Limb (tissue), 2 donors: ENCODE data around the gene DHRSX.
"Not testable (repeated sequence)": the region's sequence is repeated elsewhere in the genome, so short reads cannot be mapped to it uniquely, and the experiment has no call there.

Experiments used
- DNase-seq, 2 donors: peaks; one replicate each; pipeline ENCODE4 v3.0.0-alpha.2; 2016; ENCODE audit errors: extremely low spot score in 2 of 2

DHRSX gene

DNA sequence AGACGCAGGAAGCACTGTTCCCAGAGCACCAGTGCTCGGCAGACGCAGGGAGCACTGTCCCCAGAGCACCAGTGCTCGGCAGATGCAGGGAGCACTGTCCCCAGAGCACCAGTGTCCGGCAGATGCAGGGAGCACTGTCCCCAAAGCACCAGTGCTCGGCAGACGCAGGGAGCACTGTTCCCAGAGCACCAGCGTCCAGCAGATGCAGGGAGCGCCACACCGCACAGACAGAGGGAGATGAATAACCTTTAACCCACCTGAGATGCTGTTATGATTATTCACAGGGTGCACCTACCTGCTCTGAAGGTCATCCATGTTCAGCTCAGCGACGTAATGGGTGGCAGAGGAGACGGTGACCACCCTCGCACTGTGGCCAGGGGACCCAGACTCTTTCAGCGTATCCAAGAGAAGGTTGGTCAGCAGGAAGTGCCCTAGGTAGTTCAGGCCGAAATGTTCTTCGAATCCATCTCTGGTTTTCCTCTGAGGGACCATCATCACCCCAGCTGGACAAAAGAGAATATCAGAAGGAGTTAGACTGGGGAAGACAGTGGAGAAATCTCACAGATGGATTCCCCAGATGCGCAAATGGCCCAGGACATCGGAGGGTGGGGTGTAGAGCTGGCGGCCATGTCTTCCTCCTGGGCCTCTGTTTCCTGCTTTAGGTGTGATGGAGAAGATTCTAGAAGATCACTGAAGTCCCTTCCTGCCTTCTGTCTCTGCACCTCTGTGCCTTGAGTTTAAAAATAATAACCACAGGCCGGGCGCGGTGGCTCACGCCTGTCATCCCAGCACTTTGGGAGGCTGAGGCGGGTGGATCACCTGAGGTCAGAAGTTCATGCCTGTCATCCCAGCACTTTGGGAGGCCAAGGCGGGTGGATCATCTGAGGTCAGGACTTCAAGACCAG lies 234.1 kb downstream of the DHRSX start:
- DNase-seq, result no peak

DNA sequence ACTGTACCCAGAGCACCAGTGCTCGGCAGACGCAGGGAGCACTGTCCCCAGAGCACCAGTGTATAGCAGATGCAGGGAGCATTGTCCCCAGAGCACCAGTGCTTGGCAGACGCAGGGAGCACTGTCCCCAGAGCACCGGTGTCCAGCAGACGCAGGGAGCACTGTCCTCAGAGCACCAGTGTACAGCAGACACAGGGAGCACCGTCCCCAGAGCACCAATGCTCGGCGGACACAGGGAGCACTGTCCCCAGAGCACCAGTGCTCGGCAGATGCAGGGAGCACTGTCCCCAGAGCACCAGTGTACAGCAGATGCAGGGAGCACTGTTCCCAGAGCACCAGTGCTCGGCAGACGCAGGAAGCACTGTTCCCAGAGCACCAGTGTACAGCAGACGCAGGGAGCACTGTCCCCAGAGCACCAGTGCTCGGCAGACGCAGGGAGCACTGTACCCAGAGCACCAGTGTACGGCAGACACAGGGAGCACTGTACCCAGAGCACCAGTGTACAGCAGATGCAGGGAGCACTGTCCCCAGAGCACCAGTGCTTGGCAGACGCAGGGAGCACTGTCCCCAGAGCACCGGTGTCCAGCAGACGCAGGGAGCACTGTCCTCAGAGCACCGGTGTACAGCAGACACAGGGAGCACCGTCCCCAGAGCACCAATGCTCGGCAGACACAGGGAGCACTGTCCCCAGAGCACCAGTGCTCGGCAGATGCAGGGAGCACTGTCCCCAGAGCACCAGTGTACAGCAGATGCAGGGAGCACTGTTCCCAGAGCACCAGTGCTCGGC lies 234.9 kb downstream of the DHRSX start:
- DNase-seq, result not testable (repeated sequence)

DNA sequence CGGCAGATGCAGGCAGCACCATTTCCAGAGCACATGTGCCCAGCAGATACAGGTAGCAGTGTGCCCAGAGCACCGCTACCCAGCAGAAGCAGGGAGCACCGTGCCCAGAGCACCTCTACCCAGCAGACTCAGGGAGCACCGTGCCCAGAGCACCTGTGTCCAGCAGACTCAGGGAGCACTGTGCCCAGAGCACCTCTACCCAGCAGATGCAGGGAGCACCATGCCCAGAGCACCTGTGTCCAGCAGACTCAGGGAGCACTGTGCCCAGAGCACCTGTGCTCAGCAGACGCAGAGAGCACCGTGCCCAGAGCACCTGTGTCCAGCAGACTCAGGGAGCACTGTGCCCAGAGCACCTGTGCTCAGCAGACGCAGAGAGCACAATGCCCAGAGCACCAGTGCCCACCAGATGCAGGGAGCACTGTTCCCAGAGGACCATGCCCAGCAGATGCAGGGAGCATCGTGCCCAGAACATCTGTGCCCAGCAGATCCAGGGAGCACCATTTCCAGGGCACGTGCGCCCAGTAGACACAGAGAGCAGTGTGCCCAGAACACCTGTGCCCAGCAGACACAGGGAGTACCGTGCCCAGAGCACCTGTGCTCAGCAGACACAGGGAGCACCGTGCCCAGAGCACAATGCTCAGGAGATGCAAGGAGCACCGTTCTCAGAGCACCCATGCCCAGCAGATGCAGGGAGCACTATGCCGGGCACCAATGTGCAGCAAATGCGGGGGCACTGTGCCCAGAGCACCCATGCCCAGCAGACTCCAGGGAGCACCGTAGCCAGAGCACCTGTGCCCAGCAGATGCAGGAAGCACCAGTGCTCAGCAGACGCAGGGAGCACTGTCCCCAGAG lies 236.4 kb downstream of the DHRSX start:
- DNase-seq, result no peak

DNA sequence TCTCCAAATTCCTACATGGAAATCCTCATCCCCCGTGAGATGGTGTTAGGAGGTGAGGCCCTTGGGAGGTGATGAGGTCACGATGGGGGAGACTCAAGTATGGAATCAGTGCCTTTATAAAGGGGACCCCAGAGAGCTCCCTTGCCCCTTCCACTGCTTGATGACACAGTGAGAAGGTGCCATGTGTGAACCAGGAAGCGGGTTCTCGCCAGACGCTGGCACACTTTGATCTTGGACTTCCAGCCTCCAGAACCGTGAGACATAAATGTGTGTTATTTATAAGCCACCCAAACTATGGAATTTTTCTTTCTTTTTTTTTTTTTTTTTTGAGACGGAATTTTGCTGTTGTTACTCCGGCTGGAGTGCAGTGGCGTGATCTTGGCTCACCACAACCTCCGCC lies 237.6 kb downstream of the DHRSX start:
- no peak for DNase-seq

DNA sequence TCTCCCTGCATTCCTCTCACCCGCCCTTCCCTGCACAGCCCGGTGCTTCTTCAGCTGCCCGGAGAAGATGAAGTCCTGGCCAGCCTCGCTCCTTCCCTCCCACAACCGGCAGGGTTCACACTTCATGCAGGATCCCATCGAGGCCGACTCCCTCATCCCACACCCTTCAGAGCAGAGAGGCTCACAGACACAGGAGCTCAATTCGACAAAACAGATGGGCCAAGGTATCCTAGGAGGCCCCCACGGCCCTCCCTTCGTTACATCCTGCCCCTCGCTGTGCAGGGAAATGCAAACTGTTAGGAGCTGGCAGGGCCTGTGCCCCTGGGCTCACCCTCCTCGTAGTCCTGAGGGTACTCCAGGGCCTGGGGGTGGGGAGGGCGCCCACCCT lies 238.1 kb downstream of the DHRSX start:
- DNase-seq, result peak in 1 of 2 donors; percentile 42

DNA sequence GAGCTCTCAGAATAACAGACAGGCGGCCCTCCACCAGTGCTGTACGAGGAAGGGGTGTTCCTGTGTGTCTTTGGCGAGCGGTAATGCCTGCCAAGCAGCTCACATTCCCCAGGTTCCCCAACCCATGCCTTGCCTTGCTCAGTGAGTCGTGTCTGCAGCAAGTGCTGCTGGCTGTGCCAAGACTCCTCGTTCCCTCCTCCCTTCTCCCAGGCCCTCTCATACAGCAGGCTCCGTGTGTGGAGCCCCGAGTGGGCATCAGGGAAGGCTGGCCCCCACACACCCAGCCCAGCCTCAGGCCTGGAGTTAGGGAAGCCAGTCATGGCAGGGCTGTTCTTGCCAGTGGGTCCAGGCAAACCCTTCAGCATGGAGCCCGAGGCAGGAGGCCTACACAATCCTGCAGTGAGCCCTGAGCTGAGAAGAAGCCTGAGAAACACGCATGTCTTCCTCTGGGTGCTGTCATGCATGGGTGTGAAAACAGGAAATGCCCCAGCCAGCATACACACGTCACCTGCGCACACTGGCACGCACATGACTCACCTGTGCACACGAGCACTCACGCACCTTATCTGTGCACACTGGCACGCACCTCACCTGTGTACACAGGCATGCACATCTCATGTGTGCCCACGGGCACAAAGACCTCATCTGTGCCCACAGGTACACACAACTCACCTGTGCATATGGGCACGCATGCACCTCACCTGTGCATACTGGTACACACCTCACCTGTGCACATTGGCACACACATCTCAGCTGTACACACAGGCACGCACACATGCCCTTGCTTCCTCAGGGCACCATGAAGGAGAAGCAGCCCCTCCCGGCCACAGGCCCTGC lies 238.7 kb downstream of the DHRSX start:
- DNase-seq, result peak in 1 of 2 donors; percentile 50

DNA sequence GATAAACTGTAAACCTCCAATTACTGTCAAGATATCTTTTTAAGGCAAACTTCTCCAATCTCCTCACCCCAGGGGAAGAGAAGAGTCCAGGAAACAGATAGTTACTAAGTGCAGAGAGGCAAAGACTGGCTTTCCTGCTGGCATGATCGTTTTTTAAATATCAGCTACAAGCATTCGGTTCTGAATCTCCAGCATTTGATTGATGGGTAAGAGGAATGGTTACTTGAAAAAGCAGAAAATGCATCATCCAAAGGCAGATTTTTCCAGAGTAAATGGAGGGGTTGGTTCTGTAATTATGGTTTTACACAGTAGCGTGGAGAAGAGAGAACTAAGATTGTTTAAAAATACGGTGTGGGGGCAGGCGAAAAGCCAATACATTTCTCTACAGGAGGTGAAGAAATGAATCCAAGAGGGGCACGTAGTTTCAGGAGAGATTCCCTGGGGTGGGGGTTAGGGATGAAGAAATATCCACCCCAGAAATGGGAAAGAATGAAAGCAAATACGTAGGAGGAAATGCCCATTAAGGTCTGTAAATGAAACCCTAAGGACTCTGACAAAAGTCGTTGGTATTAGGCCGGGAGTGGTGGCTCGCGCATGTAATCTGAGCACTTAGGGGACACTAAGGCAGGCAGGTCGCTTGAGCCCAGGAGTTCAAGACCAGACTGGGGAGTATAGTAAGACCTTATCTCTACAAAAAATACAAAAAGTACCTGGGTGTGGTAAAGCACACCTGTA lies 248.3 kb downstream of the DHRSX start:
- no peak for DNase-seq

DNA sequence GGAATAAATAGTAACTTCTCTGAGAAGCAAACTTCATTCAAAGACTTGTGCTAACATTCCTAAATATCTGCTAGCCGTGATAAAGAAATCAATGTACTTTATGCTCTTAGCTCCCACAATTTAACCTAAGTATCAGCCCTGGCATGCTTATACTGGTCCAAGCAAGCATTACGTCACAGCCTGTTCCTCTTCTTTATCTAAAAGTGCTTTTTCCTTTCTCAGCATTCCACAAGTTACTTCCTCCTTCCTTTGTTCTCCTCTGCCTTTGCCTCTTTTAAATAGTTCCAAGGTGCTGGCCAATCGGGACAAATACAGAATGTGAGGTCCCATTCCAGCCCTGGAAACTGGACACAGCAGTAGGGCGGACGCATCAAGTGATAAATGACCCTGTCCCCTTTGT lies 249.6 kb downstream of the DHRSX start:
- no peak for DNase-seq

DNA sequence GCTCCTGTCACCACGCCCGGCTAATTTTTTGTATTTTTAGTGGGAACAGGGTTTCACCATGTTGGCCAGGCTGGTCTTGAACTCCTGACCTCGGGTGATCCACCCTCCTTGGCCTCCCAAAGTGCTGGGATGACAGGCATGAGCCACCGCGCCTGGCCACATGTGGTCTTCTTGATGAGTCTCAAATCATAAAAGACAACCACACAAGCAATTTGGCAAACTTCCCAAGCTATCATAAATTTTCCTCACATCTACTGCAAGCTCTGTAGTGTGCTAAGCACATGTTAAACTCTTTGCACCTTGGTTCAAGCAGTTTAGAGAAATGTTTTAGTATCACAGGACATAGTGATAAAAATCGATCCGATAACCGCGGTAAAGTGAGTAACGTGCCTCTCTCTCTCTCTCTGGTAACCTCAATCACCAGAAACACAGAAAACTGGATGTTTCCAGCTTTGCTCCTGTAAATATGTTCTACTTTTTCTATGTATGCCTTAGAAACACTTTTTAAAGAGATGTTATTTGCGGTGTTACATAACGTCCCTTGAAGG lies 256.8 kb downstream of the DHRSX start:
- DNase-seq, result no peak

DNA sequence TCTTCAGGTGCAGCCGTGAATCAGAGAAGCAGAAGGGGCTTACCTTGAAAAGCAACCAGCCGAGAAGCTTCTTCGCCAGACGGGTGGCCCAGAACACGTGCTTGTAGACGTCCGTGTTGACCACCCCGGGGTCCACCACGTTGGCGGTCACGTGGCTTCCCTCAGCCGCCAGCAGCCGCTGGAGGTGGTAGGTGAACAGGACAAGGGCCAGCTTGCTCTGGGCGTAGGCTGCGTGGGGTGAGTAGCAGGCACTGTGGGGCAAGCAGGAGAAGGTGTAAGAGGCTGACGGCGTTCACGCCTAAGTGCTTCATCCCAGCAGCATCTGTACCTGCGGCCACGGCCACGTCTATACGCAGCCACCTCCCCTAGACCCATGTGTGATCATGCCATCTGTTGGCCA lies 257.8 kb downstream of the DHRSX start:
- DNase-seq, result no peak

DNA sequence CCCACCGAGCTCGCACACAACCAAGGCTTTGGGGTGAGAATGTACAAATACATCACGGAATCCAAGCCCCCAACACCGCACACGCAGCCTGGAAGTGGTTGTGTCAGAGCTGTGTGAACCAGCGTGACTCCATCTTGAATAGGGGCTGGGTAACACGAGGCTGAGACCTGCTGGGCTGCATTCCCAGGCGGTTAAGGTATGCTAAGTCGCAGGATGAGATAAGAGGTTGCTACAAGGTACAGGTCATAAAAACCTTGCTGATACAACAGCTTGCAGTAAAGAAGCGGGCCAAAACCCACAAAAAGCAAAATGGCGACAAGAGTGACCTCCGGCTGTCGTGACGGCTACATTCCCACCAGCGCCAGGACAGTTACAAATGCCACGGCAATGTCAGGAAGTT lies 258.4 kb downstream of the DHRSX start:
- no peak for DNase-seq

DNA sequence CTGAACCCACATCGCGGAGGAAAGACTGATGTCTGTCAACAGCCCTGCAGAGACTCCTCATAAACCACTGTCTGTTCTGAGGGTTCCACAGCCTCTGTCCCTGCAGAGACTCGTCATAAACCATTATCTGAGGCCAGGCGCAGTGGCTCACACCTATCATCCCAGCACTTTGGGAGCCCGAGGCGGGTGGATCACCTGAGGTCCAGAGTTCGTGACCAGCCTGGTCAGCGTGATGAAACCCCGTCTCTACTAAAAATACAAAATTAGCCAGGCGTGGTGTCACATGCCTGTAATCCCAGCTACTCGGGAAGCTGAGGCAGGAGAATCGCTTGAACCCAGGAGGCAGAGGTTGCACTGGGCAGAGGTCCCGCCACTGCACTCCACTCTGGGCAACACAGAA lies 259.3 kb downstream of the DHRSX start:
- not testable (repeated sequence) for DNase-seq

DNA sequence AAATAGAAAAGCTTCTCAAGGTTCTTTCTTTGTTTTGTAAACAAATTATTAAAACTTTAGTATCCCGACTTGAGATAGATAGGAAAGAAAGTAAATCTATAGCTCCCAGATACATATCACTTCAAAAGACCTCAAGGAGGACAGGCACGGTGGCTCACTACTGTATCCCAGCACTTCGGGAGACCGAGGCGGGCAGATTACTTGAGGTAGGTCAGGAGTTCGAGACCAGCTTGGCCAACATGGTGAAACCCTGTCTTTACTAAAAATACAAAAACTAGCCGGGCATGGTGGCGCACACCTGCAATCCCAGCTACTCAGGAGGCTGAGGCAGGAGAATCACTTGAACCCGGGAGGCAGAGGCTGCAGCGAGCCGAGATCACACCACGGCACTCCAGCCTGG lies 260.0 kb downstream of the DHRSX start:
- DNase-seq, result not testable (repeated sequence)

DNA sequence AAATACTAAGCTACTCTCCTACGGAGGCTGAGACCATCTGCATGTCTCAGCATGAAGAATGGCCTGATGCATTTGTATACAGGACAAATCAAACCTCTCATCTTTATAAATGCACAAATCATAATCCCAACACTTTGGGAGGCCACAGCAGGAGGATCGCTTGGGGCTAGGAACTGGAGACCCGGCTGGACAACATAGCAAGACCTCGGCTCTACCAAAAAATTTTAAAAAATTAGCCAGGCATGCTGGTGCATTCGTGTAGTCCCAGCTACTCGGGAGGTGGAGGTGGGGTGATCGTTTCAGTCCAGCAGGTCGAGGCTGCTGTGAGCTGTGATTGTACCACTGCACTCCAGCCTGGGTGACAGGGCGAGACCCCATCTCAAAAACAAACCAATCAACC lies 262.8 kb downstream of the DHRSX start:
- no peak for DNase-seq

DNA sequence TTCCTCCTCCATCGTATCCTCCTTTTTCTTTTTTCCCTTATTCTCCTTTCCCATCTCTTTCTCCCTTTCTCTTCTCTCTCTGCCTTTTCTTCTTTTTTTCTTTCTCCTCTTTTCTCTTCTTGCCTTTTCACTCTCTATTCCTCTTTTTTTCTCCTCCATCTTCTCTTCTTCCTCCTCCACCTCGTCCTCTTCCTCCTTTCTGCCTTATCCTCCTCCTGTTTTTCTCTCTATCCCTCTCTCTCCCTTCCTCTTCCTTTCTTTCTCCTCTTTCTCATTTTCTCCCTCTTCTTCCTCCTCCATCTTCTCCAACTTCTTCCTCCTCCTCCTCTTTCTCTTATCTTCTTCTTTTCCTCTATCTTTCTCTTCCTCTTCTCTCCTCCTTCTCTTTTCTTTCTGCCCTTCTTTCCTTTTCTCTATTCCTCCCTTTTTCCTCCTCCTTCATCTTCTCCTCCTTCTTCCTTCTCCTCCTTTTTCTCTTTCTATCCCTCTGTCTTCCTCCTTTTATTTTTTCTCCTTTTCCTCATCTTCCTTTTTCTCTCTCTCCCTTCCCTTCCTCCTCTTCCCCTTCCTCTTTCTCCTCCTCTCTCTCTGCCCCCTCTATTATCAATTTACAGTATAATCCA lies 269.1 kb downstream of the DHRSX start:
- no peak for DNase-seq

DNA sequence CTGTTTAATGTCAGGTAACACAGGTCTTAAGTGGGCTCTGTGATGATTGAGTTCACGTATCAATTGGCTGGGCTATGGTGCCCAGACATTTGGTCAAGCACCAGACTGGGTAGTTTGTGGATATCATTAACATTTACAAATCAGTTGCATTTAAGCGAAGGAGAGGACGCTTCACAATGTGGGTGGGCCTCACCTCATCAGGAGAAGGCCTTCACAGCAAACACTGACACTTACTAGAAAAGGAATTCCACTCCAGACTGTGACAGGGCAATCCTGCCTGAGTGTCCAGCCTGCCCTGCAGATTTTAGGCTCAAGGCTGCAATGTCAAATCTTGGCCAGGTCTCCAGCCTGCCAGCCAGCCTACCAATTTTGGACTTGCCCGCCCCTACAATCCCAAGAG lies 270.3 kb downstream of the DHRSX start:
- DNase-seq, result no peak

DNA sequence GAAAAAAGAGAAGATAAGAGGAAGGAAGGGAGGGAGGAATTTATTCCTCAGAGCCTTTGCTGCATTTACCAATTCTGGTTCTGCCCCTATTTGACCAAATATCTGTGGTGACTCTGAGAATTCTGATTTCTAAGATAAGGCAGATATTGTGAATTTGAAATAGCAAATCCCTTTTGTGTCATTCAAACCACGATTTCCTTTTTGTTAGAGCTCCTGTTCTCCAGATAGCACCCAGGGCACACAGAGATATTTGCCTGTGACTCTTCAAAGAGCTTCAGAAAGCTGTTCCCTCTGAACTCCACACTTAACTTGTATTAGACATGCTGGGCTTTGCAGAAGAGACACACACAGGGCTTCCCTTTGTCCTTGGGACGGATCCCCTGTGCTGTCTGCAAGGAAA lies 272.2 kb downstream of the DHRSX start:
- DNase-seq, result no peak

DNA sequence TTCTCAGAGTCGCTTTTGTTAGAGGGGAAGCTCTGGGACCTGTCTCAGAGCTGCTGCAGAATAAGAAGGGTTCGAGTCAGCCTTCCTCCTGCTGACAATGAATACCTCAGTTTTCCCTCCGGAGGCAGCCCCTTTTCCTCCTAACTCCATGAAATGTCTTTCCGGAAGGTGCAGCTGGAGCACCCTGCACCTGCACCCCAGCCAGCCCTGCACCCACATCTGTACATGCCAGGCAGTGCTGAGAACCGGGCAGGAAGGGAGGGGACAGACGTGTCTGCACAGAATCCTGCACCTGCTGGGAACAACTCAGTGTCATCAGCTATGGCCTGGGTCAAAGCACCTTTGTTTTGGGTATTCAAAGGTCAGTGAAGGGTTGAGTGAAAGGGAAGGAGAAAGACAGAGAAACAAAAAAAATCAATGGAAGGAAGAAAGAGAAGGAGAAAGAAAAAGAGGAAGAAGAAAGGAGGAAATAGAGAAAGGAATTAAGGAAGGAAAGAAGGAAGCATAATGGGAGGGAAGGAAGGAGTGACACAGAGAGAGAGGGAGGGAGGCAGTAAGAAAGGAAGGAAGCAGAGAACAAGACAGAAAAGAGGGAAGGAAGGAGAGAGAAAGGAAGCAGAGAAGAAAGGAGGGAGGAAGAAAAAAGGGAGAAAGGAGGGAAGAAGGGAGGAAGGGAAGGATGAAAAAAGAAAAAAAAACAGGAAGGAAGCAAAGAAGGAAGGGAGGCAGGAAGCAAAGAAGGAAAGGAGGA lies 273.7 kb downstream of the DHRSX start:
- no peak for DNase-seq

DNA sequence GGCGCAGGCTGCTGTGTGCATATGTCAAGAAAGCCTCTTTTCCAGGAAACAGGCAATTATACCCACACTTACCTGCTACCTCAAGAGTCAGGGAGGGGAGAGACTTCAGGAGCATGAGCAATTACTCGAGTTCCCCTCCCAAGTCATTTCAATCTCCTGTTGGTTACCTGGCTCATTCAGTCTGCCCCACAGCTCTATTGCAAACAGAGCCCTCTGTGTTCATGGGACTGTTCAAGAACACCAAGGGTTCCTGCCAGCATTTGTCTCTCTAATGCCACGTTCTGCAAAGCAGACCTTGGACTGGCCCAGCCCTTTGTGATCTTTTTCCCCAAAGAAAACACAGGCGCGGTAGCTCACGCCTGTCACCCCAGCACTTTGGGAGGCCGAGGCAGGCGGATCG lies 274.6 kb downstream of the DHRSX start:
- DNase-seq, result no peak
